GM12873 (cell line): ENCODE results near the gene PCDH15.

Experiments used
- CTCF ChIP-seq: IDR thresholded peaks from 2 replicates; pipeline ENCODE4 v1.5.1; 2012; ENCODE audit warnings: low read depth, mild to moderate bottlenecking, moderate library complexity, low read length, control low read depth; ENCODE audit not compliant: insufficient read depth; ENCODE audit errors: missing control alignments

Gene PCDH15

GRCh38 chr10:54057357-54057756 lies 743.7 kb downstream of the PCDH15 start:
- TF ChIP-seq CTCF, result no peak

DNA sequence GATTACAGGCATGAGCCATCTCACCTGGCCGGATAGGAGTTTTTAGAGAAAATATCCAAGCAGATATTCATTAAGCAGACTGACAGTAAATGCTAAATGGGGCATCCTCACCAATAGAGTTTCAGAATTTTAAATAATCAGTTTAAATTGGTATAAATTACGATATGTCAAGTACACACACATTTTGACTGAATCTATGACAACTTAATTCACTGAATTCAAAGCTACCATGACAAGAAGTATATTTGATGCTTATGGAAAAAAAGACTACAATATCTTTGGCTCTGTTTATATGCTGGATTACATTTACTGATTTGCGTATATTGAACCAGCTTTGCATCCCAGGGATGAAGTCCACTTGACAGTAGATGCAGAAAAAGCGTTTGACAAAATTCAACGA lies 774.7 kb downstream of the PCDH15 start:
- TF ChIP-seq CTCF, result no peak

- no peak for TF ChIP-seq CTCF
Measured at GRCh38 chr10:54011117-54011516, 789.9 kb downstream of the PCDH15 start.

DNA sequence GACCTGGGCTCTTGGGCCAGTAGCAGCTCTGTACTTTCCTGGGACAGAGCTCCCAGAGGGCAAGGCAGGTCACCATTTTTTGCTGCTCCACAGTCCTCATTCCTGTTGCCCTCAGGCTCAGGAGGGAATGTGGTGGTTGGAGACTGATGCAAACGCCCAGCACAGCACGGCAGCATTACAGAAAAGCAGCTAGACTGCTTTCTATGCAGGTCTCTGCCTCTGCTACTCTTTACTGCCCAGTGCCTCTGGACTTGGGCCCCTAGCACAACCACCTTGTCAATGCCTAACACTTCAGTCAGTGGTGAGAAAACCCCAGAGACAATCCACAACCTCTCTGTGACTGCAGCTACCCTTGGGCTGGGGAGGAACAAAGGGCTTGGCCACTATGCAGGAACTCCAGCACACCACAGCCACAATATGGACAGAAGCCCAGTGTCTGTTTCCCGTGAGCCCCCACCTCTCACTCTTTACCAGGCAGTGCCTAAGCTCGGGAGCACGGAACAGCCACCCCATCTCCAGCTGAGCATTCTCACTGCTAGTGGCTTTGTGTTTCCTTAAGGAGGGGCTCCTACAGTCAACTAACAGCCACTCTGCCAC lies 790.6 kb downstream of the PCDH15 start:
- TF ChIP-seq CTCF, result no peak

GRCh38 chr10:54009672-54010071 lies 791.4 kb downstream of the PCDH15 start:
- no peak for TF ChIP-seq CTCF

DNA sequence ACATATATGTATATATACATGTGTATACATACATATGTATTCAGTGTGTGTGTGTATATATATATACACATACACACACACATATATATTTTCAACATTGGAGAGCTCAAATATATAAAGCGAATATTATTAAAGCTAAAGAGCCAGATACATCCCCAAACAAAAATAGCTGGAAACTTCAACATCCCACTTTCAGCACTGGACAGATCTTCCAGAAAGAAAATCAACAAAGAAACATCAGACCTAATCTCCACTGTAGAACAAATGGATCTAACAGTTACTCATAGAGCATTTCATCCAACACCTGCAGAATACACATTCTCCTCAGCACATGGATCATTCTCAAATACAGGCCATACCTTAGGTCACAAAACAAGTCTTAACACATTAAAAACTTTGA lies 799.0 kb downstream of the PCDH15 start:
- no peak for TF ChIP-seq CTCF

GRCh38 chr10:53997953-53998352 lies 803.1 kb downstream of the PCDH15 start:
- no peak for TF ChIP-seq CTCF
